Measurements from ENCODE around the gene MRPS2. TPM values are rescaled to one million over a fixed set of nuclear protein-coding genes. Genes with fewer than 3 reads are reported as not detected.

MRPS2 gene
- total and polyA plus RNA-seq, 2 of the 4 experiments (the other 2 are of a cell fraction), result 53.1 to 104 TPM

- Histone ChIP-seq H3K27ac (ENCODE audit: insufficient read depth, low read length) (no peak overlapping the region), H3K18ac (ENCODE audit: low read depth, low read length) (no peak overlapping the region), H3K4ac (ENCODE audit: low read depth, low read length) (no peak overlapping the region), H4K91ac (ENCODE audit: insufficient read depth, low read depth, low read length) (no peak overlapping the region), H2AFZ (replicated peaks; ENCODE audit: low read length, poor library complexity) (no peak overlapping the region), H2BK20ac (ENCODE audit: low read depth, low read length) (no peak overlapping the region), H2AK5ac (ENCODE audit: low read depth, low read length) (no peak overlapping the region), H3K56ac (ENCODE audit: extremely low read depth, insufficient read depth, low read length) (no peak overlapping the region), H4K5ac (ENCODE audit: low read depth, low read length) (no peak overlapping the region), H4K8ac (ENCODE audit: low read depth in 2 of 2, low read length in 2 of 2) (no peak overlapping the region), H3K23ac (ENCODE audit: low read depth, low read length) (no peak overlapping the region), H2AK9ac (replicated peaks; ENCODE audit: low read depth, low read length, poor library complexity) (no peak overlapping the region), H3K36me3 (ENCODE audit: control insufficient read depth, insufficient read depth, low read length) (peaks cover 27% of the 10 kb centered on the region; the same call in 1 of the 2 replicates), H3K14ac (replicated peaks; ENCODE audit: low read depth, low read length) (no peak overlapping the region), H2BK15ac (ENCODE audit: low read depth, low read length) (no peak overlapping the region), H3K9ac (ENCODE audit: low read depth, low read length) (no peak overlapping the region), H4K20me1 (ENCODE audit: insufficient read depth, low read length) (no peaks in the 10 kb centered on the region; the same call in 1 of the 2 replicates), H2BK120ac (ENCODE audit: low read depth, low read length) (no peak overlapping the region), H2BK5ac (ENCODE audit: low read depth, low read length, poor library complexity, severe bottlenecking) (no peak overlapping the region), H3K9me1 (ENCODE audit: insufficient read depth, low read length) (no peaks in the 10 kb centered on the region), H3K4me2 (ENCODE audit: low read depth, low read length) (no peak overlapping the region), H3K4me1 (ENCODE audit: control insufficient read depth, insufficient read depth, low read length) (peaks cover 5% of the 10 kb centered on the region; the same call in 1 of the 2 replicates), H3K79me1 (ENCODE audit: low read depth in 1 of 2, low read length in 2 of 2) (peaks cover 16 to 17% of the 10 kb centered on the region in 2 experiments; a peak in 2 of 4 replicates), H3K9me3 (ENCODE audit: control insufficient read depth, insufficient read depth, low read length) (no peaks in the 10 kb centered on the region), H3K27me3 (ENCODE audit: control insufficient read depth, insufficient read depth, low read length) (no peaks in the 10 kb centered on the region), H3K4me3 (ENCODE audit: insufficient read depth, low read depth, low read length) (no peak overlapping the region)
- intact Hi-C loops (cut with micrococcal nuclease) (no loop called here), in situ Hi-C loops (cut with MboI; ENCODE audit: low sequenced_read_pairs) (no loop called here), dilution Hi-C loops (cut with HindIII; ENCODE audit: low sequenced_read_pairs, unreplicated experiment) (no loop called here)
- WGBS, 2 experiments (ENCODE audit: extremely low coverage in 2 of 2, insufficient read length in 1 of 2), result no CpG with 5 or more reads among the region's 8 CpGs
- no peak for DNase-seq
- ChIA-PET POLR2A (ENCODE audit: unreplicated experiment) (no interaction called here), CTCF (no interaction called here)
- no peak for ATAC-seq (ENCODE audit: low read depth)
- TF ChIP-seq BHLHE40 (IDR thresholded peaks at IDR 0.05; ENCODE audit: low read depth, low read length), result no peak
- TF ChIP-seq, protein P1, sequence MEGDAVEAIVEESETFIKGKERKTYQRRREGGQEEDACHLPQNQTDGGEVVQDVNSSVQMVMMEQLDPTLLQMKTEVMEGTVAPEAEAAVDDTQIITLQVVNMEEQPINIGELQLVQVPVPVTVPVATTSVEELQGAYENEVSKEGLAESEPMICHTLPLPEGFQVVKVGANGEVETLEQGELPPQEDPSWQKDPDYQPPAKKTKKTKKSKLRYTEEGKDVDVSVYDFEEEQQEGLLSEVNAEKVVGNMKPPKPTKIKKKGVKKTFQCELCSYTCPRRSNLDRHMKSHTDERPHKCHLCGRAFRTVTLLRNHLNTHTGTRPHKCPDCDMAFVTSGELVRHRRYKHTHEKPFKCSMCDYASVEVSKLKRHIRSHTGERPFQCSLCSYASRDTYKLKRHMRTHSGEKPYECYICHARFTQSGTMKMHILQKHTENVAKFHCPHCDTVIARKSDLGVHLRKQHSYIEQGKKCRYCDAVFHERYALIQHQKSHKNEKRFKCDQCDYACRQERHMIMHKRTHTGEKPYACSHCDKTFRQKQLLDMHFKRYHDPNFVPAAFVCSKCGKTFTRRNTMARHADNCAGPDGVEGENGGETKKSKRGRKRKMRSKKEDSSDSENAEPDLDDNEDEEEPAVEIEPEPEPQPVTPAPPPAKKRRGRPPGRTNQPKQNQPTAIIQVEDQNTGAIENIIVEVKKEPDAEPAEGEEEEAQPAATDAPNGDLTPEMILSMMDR (conservative IDR thresholded peaks at IDR 0.05; ENCODE audit: low read depth, low read length), result no peak
- no peak for TF ChIP-seq NFE2L2 (IDR thresholded peaks at IDR 0.05; ENCODE audit: low read depth, low read length)
- no peak for TF ChIP-seq POLR2A (IDR thresholded peaks at IDR 0.05; ENCODE audit: low read depth, low read length)
- TF ChIP-seq RFX5 (IDR thresholded peaks at IDR 0.05; ENCODE audit: low read depth, low read length), result no peak
- TF ChIP-seq ELK1 (IDR thresholded peaks at IDR 0.05; ENCODE audit: borderline replicate concordance, low read depth, low read length), result no peak
- no peak for TF ChIP-seq MXI1 (IDR thresholded peaks at IDR 0.05; ENCODE audit: borderline replicate concordance, low read depth, low read length)
- no peak for TF ChIP-seq FOS (IDR thresholded peaks at IDR 0.05; ENCODE audit: low read depth, low read length)
- TF ChIP-seq, protein P2, sequence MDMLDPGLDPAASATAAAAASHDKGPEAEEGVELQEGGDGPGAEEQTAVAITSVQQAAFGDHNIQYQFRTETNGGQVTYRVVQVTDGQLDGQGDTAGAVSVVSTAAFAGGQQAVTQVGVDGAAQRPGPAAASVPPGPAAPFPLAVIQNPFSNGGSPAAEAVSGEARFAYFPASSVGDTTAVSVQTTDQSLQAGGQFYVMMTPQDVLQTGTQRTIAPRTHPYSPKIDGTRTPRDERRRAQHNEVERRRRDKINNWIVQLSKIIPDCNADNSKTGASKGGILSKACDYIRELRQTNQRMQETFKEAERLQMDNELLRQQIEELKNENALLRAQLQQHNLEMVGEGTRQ (IDR thresholded peaks at IDR 0.05; ENCODE audit: low read depth, low read length), result no peak
- no peak for TF ChIP-seq RAD21 (IDR thresholded peaks at IDR 0.05; ENCODE audit: low read length)
- no peak for TF ChIP-seq CEBPB (IDR thresholded peaks at IDR 0.05; ENCODE audit: low read depth, low read length)
- no peak for TF ChIP-seq SMC3 (IDR thresholded peaks at IDR 0.05; ENCODE audit: low read depth, low read length)
- BruUV-seq (replicated peaks), result no TSS peak
Measured at GRCh38 chr9:135482015-135482754, 18.3 kb upstream of the MRPS2 start.
